NCI-H446 treated with DMSO at 0.1 percent for 48 hours (cell line): ENCODE measurements around the gene REM2.

Source experiments
- DNase-seq: peaks from one replicate; lab custom pipeline; 2025; lab: John Stamatoyannopoulos, UW

Gene REM2, protein sequence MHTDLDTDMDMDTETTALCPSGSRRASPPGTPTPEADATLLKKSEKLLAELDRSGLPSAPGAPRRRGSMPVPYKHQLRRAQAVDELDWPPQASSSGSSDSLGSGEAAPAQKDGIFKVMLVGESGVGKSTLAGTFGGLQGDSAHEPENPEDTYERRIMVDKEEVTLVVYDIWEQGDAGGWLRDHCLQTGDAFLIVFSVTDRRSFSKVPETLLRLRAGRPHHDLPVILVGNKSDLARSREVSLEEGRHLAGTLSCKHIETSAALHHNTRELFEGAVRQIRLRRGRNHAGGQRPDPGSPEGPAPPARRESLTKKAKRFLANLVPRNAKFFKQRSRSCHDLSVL

GRCh38 chr14:22883173-22883976, at the start of gene REM2:
Gene REM2, plus strand, starts transcription at chr14:22883222. Its CDS starts 66 bp downstream, at chr14:22883288.
- no peak for DNase-seq

DNA sequence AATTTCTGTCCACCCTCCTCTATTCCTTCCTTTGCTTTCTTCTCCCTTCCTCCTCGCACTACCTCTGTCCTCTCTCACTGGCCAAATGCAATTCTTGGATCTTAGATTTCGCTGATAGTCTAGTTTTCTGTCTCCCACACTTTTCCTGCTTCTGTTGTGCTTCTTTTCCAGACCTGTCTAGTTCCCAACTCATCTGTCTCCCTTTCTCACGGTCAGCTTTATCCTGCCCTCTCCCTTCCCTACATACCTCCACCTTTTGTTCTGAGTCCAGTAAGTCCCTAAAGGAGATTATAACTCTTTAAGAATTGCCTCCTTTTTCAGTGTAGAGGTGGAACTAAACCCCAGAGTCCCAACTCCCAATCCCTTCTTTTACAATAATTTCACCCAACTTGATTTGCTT, 47.5 kb upstream of the REM2 start:
- DNase-seq, result no peak

GRCh38 chr14:22836301-22837113, 46.5 kb upstream of the REM2 start, which contains the start of gene MMP14:
Gene MMP14, plus strand, starts transcription at chr14:22836585. Its CDS starts 233 bp downstream, at chr14:22836818.
- no peak for DNase-seq

DNA sequence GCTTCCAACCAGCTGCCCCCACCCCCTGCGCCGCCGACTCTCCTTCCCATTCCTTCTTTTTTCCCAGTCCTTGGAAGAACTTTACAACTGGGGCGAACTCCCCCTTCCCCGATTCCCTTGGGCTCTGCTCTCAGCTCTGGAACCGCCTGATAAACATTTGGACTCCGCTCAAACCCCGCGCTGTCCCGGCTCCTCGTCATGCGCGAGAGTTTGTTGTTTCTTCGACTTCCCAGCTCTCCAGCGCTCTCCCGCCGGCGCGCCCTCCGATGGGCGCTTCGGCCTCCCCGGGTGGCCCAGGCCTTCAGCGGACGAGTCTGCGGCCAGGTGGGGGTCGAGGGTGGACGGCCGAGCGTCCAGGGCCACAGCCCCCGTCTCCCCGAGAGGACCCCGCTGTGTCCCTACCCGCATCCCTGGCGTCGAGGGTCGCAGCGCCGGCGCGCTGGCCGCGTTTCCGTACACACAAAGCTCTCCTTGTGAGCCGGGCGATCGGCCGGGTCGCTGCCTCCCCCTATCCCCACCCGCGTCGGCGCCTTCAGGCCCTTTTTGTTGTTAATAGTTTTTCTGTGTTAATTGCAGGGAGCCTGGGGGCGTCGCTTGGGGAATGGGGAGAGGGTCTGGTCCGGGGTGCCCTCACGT, 45.8 kb upstream of the REM2 start:
- no peak for DNase-seq

DNA sequence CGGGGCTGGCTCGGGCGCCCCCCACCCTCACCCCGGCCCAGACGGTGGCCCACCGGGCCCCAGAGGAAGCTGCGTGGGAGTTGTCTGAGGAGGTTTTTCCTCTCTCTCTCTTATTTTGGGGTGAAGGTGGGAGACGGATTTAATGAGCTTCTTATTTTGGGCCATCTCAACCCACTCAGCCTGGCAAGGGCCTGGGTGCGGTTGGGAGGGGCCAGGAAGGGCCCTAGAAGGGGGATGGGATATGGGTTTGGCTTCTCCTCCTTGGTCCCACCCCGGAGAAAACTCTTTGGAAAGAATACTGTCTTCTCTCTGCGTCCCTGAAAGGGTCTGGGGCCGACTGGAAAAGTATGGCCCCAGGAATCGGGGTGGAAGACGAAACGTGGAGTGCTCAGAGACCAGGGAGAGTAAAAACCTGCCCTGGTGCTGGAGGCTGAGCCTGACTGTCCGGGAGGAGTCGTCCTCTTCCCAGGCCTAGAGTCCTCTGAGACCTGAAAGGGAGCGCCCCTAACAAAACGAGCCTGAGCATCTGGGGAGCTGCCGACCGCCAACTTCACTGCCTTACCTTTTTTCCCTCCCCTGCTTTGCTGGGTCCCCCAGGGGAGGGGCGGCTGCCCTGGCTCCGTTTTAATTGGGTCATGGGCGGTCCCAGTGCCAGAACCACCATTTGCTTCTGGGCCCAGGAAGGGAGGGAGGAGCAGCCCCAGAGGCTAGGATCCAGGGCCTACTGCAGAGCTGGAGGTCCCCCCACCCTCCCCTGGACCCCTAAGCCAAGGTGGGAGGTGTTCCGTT, 45.1 kb upstream of the REM2 start:
- DNase-seq, result no peak

DNA sequence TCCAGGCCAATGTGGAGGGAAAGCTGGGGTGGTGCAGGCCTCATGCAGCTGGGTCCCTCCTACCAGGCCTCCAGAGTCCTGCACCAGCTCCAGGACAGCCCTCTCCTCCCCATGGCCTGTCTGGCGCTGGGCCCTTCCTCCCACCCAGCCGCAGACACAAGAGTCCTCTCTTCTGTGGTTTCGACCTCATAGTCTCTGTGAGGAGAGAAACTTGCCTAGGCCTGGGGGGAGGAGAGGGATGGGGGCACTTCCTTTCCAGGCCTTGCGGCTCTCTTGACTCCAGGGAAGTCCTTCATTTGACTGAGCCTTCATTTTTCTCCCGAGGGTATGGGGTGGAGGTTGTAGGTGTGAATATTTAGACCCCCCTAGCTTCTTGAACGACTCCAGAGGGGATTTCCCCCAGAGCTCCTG, 44.4 kb upstream of the REM2 start:
- DNase-seq, result no peak

DNA sequence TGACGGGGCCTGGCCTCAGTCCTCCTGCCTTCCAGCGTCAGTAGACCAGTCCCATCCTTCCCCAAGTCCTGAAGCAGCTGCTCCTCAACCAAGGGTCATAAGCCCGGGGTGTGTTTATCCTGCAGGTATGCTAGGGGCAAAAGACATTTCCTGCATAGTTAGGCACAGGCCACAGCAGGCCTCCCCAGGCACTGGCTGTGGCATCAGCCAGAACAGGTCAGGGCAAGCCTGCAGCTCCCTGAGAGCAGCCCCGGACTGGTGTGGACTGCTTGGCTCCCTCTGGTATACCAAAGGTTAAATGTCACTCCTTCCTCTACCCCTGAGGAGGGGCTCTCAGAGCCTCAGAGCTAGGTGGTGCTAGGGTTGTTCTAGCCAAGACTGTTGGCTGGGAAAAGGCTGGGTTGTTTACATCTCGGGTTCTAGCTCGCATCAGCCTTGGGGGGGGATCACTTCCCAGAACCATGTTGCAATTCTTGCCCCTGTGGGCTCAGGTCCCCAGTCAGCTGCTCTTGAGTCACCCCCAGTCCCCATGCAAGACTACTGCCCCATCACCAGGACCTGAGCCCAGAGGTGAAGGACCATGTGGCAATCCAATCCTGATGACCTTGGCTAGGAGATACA, 43.8 kb upstream of the REM2 start:
- no peak for DNase-seq

- DNase-seq, result no peak
Observed at GRCh38 chr14:22841311-22841710, 41.7 kb upstream of the REM2 start.

GRCh38 chr14:22841769-22842168, 41.3 kb upstream of the REM2 start:
- no peak for DNase-seq

DNA sequence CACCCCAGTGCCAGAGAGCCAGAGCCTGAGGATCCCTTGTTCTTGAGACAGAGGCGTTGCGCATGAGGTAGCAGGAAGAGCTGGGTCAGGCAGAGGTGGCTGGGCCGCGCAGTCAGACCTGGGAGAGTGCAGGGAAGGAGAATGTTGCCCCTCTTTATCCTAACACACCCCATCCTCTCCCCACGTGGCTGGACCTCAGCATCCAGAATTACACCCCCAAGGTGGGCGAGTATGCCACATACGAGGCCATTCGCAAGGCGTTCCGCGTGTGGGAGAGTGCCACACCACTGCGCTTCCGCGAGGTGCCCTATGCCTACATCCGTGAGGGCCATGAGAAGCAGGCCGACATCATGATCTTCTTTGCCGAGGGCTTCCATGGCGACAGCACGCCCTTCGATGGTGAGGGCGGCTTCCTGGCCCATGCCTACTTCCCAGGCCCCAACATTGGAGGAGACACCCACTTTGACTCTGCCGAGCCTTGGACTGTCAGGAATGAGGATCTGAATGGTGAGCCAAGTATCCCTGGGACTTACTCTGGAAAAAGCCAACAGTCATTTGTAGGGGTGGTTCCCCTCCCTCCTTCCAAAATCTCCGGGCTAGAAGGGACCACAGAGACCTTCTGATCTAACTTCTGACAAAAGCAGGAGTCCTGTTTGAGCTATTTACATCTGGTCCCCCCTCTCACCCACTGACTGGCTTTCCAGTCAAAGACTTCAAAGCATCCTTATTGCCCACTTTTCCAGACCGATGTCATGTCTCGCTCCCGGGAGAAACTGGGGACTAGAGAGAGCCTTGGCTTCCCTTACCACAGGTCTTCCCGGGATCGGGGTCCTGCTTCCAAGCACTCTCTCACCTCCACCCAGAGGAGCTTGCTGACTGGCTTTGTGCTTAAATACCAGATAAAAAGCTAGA, 40.6 kb upstream of the REM2 start:
- no peak for DNase-seq

- no peak for DNase-seq
Observed at GRCh38 chr14:22843123-22843925, 39.7 kb upstream of the REM2 start.

DNA sequence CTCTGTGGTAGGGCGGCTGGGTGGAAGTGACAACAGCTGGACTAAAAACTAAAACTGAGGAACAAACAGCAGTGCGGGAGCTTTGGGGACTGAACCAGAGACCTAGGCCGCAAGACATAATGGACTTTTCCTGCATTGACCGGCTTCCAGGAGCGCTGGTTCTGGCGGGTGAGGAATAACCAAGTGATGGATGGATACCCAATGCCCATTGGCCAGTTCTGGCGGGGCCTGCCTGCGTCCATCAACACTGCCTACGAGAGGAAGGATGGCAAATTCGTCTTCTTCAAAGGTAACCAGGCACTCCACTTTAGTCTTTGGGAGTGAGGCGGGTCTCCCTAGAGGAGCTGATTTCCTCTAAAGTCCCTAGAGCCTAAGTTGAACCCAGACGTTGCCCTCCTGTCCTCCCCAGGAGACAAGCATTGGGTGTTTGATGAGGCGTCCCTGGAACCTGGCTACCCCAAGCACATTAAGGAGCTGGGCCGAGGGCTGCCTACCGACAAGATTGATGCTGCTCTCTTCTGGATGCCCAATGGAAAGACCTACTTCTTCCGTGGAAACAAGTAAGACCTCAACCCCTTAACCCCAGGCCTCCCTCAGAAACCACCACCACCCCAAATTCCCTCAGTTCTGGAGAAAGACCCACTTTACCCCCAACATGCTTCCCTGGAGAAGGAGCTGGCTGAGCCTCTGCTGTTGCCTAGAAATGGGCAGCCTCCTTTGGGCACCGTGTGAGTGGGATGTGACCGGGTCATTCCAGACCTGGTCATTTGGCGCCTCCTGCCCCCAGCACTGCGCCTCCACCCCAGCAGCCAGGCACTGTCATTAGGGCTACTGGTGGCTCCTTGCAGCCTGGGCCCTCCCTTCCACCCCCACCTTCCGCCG, 38.6 kb upstream of the REM2 start:
- no peak for DNase-seq

DNA sequence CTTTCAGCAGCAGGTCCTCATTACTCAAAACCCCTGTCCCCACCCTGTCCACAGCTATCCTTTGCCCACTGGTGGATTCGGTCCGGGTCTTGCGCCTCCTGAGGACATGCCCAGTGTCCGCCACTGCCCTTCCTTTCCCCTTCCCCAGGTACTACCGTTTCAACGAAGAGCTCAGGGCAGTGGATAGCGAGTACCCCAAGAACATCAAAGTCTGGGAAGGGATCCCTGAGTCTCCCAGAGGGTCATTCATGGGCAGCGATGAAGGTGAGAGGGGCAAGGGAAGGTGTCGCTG, 38.0 kb upstream of the REM2 start:
- no peak for DNase-seq

DNA sequence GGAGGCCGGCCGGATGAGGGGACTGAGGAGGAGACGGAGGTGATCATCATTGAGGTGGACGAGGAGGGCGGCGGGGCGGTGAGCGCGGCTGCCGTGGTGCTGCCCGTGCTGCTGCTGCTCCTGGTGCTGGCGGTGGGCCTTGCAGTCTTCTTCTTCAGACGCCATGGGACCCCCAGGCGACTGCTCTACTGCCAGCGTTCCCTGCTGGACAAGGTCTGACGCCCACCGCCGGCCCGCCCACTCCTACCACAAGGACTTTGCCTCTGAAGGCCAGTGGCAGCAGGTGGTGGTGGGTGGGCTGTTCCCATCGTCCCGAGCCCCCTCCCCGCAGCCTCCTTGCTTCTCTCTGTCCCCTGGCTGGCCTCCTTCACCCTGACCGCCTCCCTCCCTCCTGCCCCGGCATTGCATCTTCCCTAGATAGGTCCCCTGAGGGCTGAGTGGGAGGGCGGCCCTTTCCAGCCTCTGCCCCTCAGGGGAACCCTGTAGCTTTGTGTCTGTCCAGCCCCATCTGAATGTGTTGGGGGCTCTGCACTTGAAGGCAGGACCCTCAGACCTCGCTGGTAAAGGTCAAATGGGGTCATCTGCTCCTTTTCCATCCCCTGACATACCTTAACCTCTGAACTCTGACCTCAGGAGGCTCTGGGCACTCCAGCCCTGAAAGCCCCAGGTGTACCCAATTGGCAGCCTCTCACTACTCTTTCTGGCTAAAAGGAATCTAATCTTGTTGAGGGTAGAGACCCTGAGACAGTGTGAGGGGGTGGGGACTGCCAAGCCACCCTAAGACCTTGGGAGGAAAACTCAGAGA, 37.0 kb upstream of the REM2 start:
- no peak for DNase-seq

- DNase-seq, result no peak
Observed at GRCh38 chr14:22846811-22847307, 36.2 kb upstream of the REM2 start.

- no peak for DNase-seq
Observed at GRCh38 chr14:22847661-22848341, 35.2 kb upstream of the REM2 start.
